Neural cell (in vitro differentiated cells): ENCODE results near the gene SYT6. TPM values are rescaled to one million over a fixed set of nuclear protein-coding genes. Genes with fewer than 3 reads are reported as not detected.

ENCODE experiments used
- H2AFZ ChIP-seq: fragments of 200-600, 300-800 bp; sonication (generic), shearing (Covaris generic); 2 replicates; pipeline ENCODE4 v1.6.0; 2014; ENCODE audit warnings: low read depth, mild to moderate bottlenecking, antibody characterized with exemption, low read length, moderate library complexity
- H3F3A ChIP-seq: fragments of 200-600 bp; shearing (Covaris generic); 2 replicates; pipeline ENCODE4 v1.6.1; 2016; ENCODE audit warnings: mild to moderate bottlenecking, moderate library complexity, mixed read lengths, antibody characterized with exemption, low read length; ENCODE audit not compliant: insufficient read depth, poor library complexity, severe bottlenecking
- H3K27ac ChIP-seq: fragments of 200-600, 300-800 bp; sonication (generic), shearing (Covaris generic); 2 replicates; pipeline ENCODE4 v1.5.1; 2014; ENCODE audit warnings: mild to moderate bottlenecking, low read length, moderate library complexity
- H3K27me3 ChIP-seq: fragments of 300-800, 200-600 bp; sonication (generic), shearing (Covaris generic); 2 replicates; pipeline ENCODE4 v1.6.0; 2014; ENCODE audit warnings: mild to moderate bottlenecking, low read depth, low read length, moderate library complexity; ENCODE audit not compliant: insufficient read depth
- H3K36me3 ChIP-seq: fragments of 300-800, 200-600 bp; sonication (generic), shearing (Covaris generic); 2 replicates; pipeline ENCODE4 v1.5.1; 2014; ENCODE audit warnings: mild to moderate bottlenecking, antibody characterized with exemption, low read length, moderate library complexity; ENCODE audit not compliant: insufficient read depth
- H3K4me2 ChIP-seq: fragments of 300-800, 200-600 bp; sonication (generic), shearing (Covaris generic); 2 replicates; pipeline ENCODE4 v1.6.0; 2014; ENCODE audit warnings: mild to moderate bottlenecking, low read length
- H3K4me3 ChIP-seq: fragments of 300-800, 200-600 bp; sonication (generic), shearing (Covaris generic); 2 replicates; pipeline ENCODE4 v1.5.1; 2014; ENCODE audit warnings: mild to moderate bottlenecking, low read length, moderate library complexity
- H3K79me2 ChIP-seq: fragments of 200-600 bp; shearing (Covaris generic); replicated peaks from 2 replicates; pipeline ENCODE4 v1.6.0; 2014; ENCODE audit warnings: mild to moderate bottlenecking, low read length, moderate library complexity; ENCODE audit not compliant: insufficient read depth
- H3K9ac ChIP-seq: fragments of 300-800, 200-600 bp; sonication (generic), shearing (Covaris generic); 2 replicates; pipeline ENCODE4 v1.6.1; 2016; ENCODE audit warnings: mild to moderate bottlenecking, low read length, mixed read lengths
- H3K9me2 ChIP-seq: fragments of 200-600 bp; shearing (Covaris generic); 2 replicates; pipeline ENCODE4 v1.6.1; 2016; ENCODE audit warnings: mild to moderate bottlenecking, low read length, mixed read lengths; ENCODE audit not compliant: insufficient read depth
- H3K9me3 ChIP-seq: fragments of 200-600, 300-800 bp; sonication (generic), shearing (Covaris generic); 2 replicates; pipeline ENCODE4 v1.6.1; 2016; ENCODE audit warnings: mild to moderate bottlenecking, mixed run types, low read length, moderate library complexity, mixed read lengths
- H4K20me1 ChIP-seq: fragments of 200-600 bp; shearing (Covaris generic); 2 replicates; pipeline ENCODE4 v1.6.1; 2016; ENCODE audit warnings: mild to moderate bottlenecking, mixed run types; ENCODE audit not compliant: insufficient read depth
- CTCF ChIP-seq: fragments of 450-650 bp; IDR thresholded peaks from 2 replicates; pipeline ENCODE4 v1.5.1; 2014; ENCODE audit warnings: antibody characterized with exemption, mild to moderate bottlenecking, moderate library complexity; ENCODE audit not compliant: poor library complexity, severe bottlenecking
- EP300 ChIP-seq: fragments of 450-650 bp; conservative IDR thresholded peaks from 2 replicates; pipeline ENCODE4 v1.6.1; 2014; ENCODE audit warnings: antibody characterized with exemption, mild to moderate bottlenecking, moderate library complexity; ENCODE audit not compliant: poor library complexity, severe bottlenecking
- EZH2 ChIP-seq: fragments of 200-600, 300-800 bp; shearing (Covaris generic), sonication (generic); IDR thresholded peaks from 2 replicates; pipeline ENCODE4 v1.6.1; 2014; ENCODE audit warnings: antibody characterized with exemption, low read length, borderline replicate concordance, mild to moderate bottlenecking; ENCODE audit not compliant: insufficient read depth, poor library complexity, severe bottlenecking
- MXI1 ChIP-seq: fragments of 450-650 bp; conservative IDR thresholded peaks from 2 replicates; pipeline ENCODE4 v1.6.1; 2014; ENCODE audit warnings: antibody characterized with exemption, mild to moderate bottlenecking; ENCODE audit not compliant: poor library complexity, severe bottlenecking
- POLR2AphosphoS5 ChIP-seq: IDR thresholded peaks from 2 replicates; pipeline ENCODE4 v1.6.1; 2012
- RAD21 ChIP-seq: fragments of 450-650 bp; conservative IDR thresholded peaks from 2 replicates; pipeline ENCODE4 v1.6.1; 2014; ENCODE audit warnings: antibody characterized with exemption, mild to moderate bottlenecking, moderate library complexity
- SMC3 ChIP-seq: fragments of 450-650 bp; conservative IDR thresholded peaks from 2 replicates; pipeline ENCODE4 v1.6.1; 2014; ENCODE audit warnings: antibody characterized with exemption, mild to moderate bottlenecking, moderate library complexity; ENCODE audit not compliant: poor library complexity
- TAF1 ChIP-seq: IDR thresholded peaks from 2 replicates; pipeline ENCODE4 v1.6.1; 2012; ENCODE audit warnings: low read depth
- polyA plus RNA-seq: library from polyadenylated mRNA; depleted of rRNA; stranded (reverse); fragments of >200 nt; gene quantifications from 2 replicates; pipeline ENCODE4 v1.2.3, GENCODE V29; 2014
- TF ChIP-seq, protein P1 (sequence below): IDR thresholded peaks from 2 replicates; pipeline ENCODE4 v1.6.1; 2012; ENCODE audit warnings: borderline replicate concordance

The SYT6 gene
- polyA plus RNA-seq, 1 donor from 2014 or later, result 8.1 TPM

- no peaks in the 10 kb centered on the region for H3K9me2 ChIP-seq
- no peaks in the 10 kb centered on the region for H3K9me3 ChIP-seq
- TF ChIP-seq RAD21, result no peak
- no peak for TF ChIP-seq POLR2AphosphoS5
- no peak for TF ChIP-seq SMC3
- no peak for TF ChIP-seq EZH2
- TF ChIP-seq, protein P1, sequence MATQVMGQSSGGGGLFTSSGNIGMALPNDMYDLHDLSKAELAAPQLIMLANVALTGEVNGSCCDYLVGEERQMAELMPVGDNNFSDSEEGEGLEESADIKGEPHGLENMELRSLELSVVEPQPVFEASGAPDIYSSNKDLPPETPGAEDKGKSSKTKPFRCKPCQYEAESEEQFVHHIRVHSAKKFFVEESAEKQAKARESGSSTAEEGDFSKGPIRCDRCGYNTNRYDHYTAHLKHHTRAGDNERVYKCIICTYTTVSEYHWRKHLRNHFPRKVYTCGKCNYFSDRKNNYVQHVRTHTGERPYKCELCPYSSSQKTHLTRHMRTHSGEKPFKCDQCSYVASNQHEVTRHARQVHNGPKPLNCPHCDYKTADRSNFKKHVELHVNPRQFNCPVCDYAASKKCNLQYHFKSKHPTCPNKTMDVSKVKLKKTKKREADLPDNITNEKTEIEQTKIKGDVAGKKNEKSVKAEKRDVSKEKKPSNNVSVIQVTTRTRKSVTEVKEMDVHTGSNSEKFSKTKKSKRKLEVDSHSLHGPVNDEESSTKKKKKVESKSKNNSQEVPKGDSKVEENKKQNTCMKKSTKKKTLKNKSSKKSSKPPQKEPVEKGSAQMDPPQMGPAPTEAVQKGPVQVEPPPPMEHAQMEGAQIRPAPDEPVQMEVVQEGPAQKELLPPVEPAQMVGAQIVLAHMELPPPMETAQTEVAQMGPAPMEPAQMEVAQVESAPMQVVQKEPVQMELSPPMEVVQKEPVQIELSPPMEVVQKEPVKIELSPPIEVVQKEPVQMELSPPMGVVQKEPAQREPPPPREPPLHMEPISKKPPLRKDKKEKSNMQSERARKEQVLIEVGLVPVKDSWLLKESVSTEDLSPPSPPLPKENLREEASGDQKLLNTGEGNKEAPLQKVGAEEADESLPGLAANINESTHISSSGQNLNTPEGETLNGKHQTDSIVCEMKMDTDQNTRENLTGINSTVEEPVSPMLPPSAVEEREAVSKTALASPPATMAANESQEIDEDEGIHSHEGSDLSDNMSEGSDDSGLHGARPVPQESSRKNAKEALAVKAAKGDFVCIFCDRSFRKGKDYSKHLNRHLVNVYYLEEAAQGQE, result no peak
- TF ChIP-seq MXI1, result no peak
- no peak for TF ChIP-seq CTCF
- no peak for TF ChIP-seq EP300
- TF ChIP-seq TAF1, result no peak
- no peaks in the 10 kb centered on the region for H3F3A ChIP-seq
- H3K4me2 ChIP-seq, result no peak overlapping the region
- no peak overlapping the region for H3K9ac ChIP-seq
- no peak overlapping the region for H3K4me3 ChIP-seq
- H4K20me1 ChIP-seq, result no peaks in the 10 kb centered on the region
- H2AFZ ChIP-seq, result no peak overlapping the region
- H3K36me3 ChIP-seq, result no peaks in the 10 kb centered on the region
- no peak overlapping the region for H3K27ac ChIP-seq
- H3K79me2 ChIP-seq, result no peaks in the 10 kb centered on the region
- H3K27me3 ChIP-seq, result no peaks in the 10 kb centered on the region
Observed at GRCh38 chr1:114181356-114181755, 27.7 kb upstream of the SYT6 start.

GRCh38 chr1:114180742-114181141 is 27.1 kb upstream of the SYT6 start:
- Histone ChIP-seq H2AFZ (no peak overlapping the region), H3K79me2 (no peaks in the 10 kb centered on the region), H3K9ac (no peak overlapping the region), H3K27ac (no peak overlapping the region), H3F3A (no peaks in the 10 kb centered on the region), H4K20me1 (no peaks in the 10 kb centered on the region), H3K9me3 (no peaks in the 10 kb centered on the region), H3K4me3 (no peak overlapping the region), H3K36me3 (no peaks in the 10 kb centered on the region), H3K9me2 (no peaks in the 10 kb centered on the region), H3K4me2 (no peak overlapping the region), H3K27me3 (no peaks in the 10 kb centered on the region)
- TF ChIP-seq EZH2, result no peak
- no peak for TF ChIP-seq TAF1

DNA sequence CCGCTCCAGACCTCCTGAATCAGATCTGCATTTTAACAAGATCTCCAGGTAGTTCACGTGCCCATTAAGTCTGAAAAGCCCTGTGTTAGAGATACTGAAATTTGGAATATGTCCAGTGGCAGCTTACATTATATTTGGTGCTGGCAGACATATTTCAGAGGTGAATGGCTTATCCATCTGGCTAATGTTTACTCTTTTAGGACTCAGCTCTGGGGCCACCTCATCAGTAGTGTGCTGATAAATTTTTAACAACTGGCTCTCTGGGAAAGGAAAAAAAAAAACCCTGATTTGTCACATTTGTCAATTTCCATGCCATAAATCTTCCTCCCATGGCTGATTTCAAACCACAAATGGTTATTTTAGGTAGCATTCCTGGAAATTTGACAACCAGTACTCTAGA is 25.3 kb upstream of the SYT6 start:
- no peaks in the 10 kb centered on the region for H3K27me3 ChIP-seq
- H3K9ac ChIP-seq, result no peak overlapping the region
- no peak overlapping the region for H3K27ac ChIP-seq
- H3K4me3 ChIP-seq, result no peak overlapping the region
- H3K9me2 ChIP-seq, result no peaks in the 10 kb centered on the region
- no peaks in the 10 kb centered on the region for H3F3A ChIP-seq
- TF ChIP-seq POLR2AphosphoS5, result no peak
- no peak for TF ChIP-seq SMC3
- no peak for TF ChIP-seq MXI1
- no peak for TF ChIP-seq CTCF
- TF ChIP-seq TAF1, result no peak
- no peak for TF ChIP-seq EZH2
- no peak for TF ChIP-seq EP300
- TF ChIP-seq RAD21, result no peak
- H3K79me2 ChIP-seq, result no peaks in the 10 kb centered on the region
- no peak overlapping the region for H3K4me2 ChIP-seq
- no peaks in the 10 kb centered on the region for H4K20me1 ChIP-seq
- no peak overlapping the region for H2AFZ ChIP-seq
- no peaks in the 10 kb centered on the region for H3K9me3 ChIP-seq
- H3K36me3 ChIP-seq, result no peaks in the 10 kb centered on the region
